NCI-H510A treated with DMSO at 0.1 percent for 48 hours (cell line): ENCODE data around the gene JTB.
A peak's percentile ranks its signal among the peaks of the same experiment; 100 is the strongest.

Experiments
- DNase-seq: peaks from one replicate; lab custom pipeline; 2025; lab: John Stamatoyannopoulos, UW

The JTB gene

GRCh38 chr1:153978274-153978909 lies 918 bp upstream of the JTB start:
- no peak for DNase-seq

GRCh38 chr1:153976819-153977249 lies 640 bp downstream of the JTB start:
- no peak for DNase-seq

- DNase-seq = no peak
Observed at GRCh38 chr1:153973525-153973924, 3.9 kb downstream of the JTB start.

GRCh38 chr1:153973071-153973470 lies 4.4 kb downstream of the JTB start:
- no peak for DNase-seq

- no peak for DNase-seq
Observed at GRCh38 chr1:153970346-153970745, 7.1 kb downstream of the JTB start.

GRCh38 chr1:153968972-153969371 lies 8.5 kb downstream of the JTB start:
- no peak for DNase-seq

GRCh38 chr1:153968408-153968807 lies 9.1 kb downstream of the JTB start:
- no peak for DNase-seq

GRCh38 chr1:153968000-153968363 lies 9.5 kb downstream of the JTB start:
- peak; percentile 82 for DNase-seq

- DNase-seq = peak; percentile 97
Observed at GRCh38 chr1:153967107-153967999, 10.1 kb downstream of the JTB start, which contains the start of gene CREB3L4. TSS of gene CREB3L4 (plus strand) at chr1:153967902. CDS start at chr1:153968526, 624 bp downstream.

- peak; percentile 37 for DNase-seq
Observed at GRCh38 chr1:153963850-153964331, 13.6 kb downstream of the JTB start.

GRCh38 chr1:153963030-153963849 lies 14.2 kb downstream of the JTB start, which contains the start of gene SLC39A1:
TSS of gene SLC39A1 (minus strand) at chr1:153963537. CDS start at chr1:153962715, 822 bp downstream.
- DNase-seq = peak; percentile 96

- DNase-seq = no peak
Observed at GRCh38 chr1:153962088-153963029, 15.1 kb downstream of the JTB start.

- no peak for DNase-seq
Observed at GRCh38 chr1:153961421-153961820, 16.1 kb downstream of the JTB start.

GRCh38 chr1:153960206-153960605 lies 17.3 kb downstream of the JTB start:
- no peak for DNase-seq

- no peak for DNase-seq
Observed at GRCh38 chr1:153959454-153959853, 18.0 kb downstream of the JTB start.

GRCh38 chr1:153958961-153959260 lies 18.6 kb downstream of the JTB start:
- no peak for DNase-seq

- peak; percentile 99 for DNase-seq
Observed at GRCh38 chr1:153958111-153958960, 19.1 kb downstream of the JTB start, which contains the start of gene CRTC2. TSS of gene CRTC2 (minus strand) at chr1:153958612. CDS start at chr1:153958497, 115 bp downstream.

GRCh38 chr1:153957744-153958110 lies 19.7 kb downstream of the JTB start:
- DNase-seq = peak; percentile 72

- no peak for DNase-seq
Observed at GRCh38 chr1:153956997-153957715, 20.3 kb downstream of the JTB start.
